Skin of body (tissue), 2 donors: ENCODE data around the gene RNPS1. TPM values are rescaled to one million over a fixed set of nuclear protein-coding genes. Genes with fewer than 3 reads are reported as not detected.
"Not testable (repeated sequence)": the region's sequence is repeated elsewhere in the genome, so short reads cannot be mapped to it uniquely, and the experiment has no call there.

Experiments
- DNase-seq: peaks from one replicate; lab custom pipeline; 2025; lab: John Stamatoyannopoulos, UW
- total RNA-seq: library from RNA; depleted of rRNA; stranded (reverse); fragments of >200 nt; gene quantifications from one replicate; pipeline ENCODE4 v1.2.3, GENCODE V29; 2014

RNPS1 gene
- total RNA-seq, 1 donor from 2014 or later, result 57.3 TPM

GRCh38 chr16:2282866-2283555 lies 15.1 kb upstream of the RNPS1 start:
- no peak for DNase-seq

- DNase-seq, result no peak
Observed at GRCh38 chr16:2282262-2282661, 14.3 kb upstream of the RNPS1 start.

- DNase-seq, result no peak
Observed at GRCh38 chr16:2280981-2281542, 13.1 kb upstream of the RNPS1 start.

- DNase-seq, result no peak
Observed at GRCh38 chr16:2280461-2280860, 12.5 kb upstream of the RNPS1 start.

- no peak for DNase-seq
Observed at GRCh38 chr16:2278956-2279800, 11.3 kb upstream of the RNPS1 start.

- DNase-seq, result no peak
Observed at GRCh38 chr16:2278272-2278608, 10.3 kb upstream of the RNPS1 start.

GRCh38 chr16:2277466-2278271 lies 9.7 kb upstream of the RNPS1 start:
- no peak for DNase-seq

GRCh38 chr16:2276368-2277195 lies 8.7 kb upstream of the RNPS1 start:
- DNase-seq, result no peak

- DNase-seq, result no peak
Observed at GRCh38 chr16:2275476-2276367, 7.8 kb upstream of the RNPS1 start.

GRCh38 chr16:2273931-2274330 lies 6.0 kb upstream of the RNPS1 start:
- no peak for DNase-seq

- DNase-seq, result no peak
Observed at GRCh38 chr16:2273484-2273883, 5.6 kb upstream of the RNPS1 start.

- no peak for DNase-seq
Observed at GRCh38 chr16:2271848-2272461, 4.0 kb upstream of the RNPS1 start.

GRCh38 chr16:2270588-2271470 lies 2.9 kb upstream of the RNPS1 start:
- no peak for DNase-seq

GRCh38 chr16:2270070-2270462 lies 2.1 kb upstream of the RNPS1 start:
- DNase-seq, result no peak

GRCh38 chr16:2267505-2267912 lies 417 bp downstream of the RNPS1 start:
- not testable (repeated sequence) for DNase-seq

- not testable (repeated sequence) for DNase-seq
Observed at GRCh38 chr16:2266887-2267286, 1.0 kb downstream of the RNPS1 start.

- not testable (repeated sequence) for DNase-seq
Observed at GRCh38 chr16:2263026-2263425, 4.9 kb downstream of the RNPS1 start.

GRCh38 chr16:2260250-2260649 lies 7.7 kb downstream of the RNPS1 start:
- no peak for DNase-seq
